Measurements from ENCODE around the gene TERF2IP. TPM values are rescaled to one million over a fixed set of nuclear protein-coding genes. Genes with fewer than 3 reads are reported as not detected.

The TERF2IP gene
- total RNA-seq, 2 donors from 2014 or later = 20.0 to 23.4 TPM

DNA sequence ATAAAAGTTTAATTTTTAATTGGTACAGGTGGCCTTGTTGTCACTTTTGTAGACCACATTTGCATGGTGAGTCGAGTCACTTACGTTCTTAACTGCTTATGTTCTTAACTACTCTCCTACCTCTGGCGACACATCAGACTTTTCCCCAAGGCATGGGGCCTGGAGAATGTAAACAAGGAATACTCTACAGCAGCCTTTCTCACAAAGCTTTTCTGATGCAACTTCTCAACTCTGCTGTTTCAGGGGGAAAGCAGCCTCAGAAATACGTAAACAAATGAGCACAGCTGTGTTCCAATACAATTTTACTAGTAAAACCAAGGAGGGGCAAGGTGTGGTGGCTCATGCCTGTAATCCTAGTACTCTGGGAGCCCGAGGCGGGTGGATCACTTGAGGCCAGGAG is 7.0 kb upstream of the TERF2IP start:
- Mint-ChIP-seq H3K4me1 (peaks cover 6% of the 10 kb centered on the region), H3K9me3 (no peaks in the 10 kb centered on the region), H3K36me3 (ENCODE audit: low read depth) (peaks cover 88% of the 10 kb centered on the region), H3K27ac (no peak overlapping the region), H3K4me3 (no peak overlapping the region), H3K27me3 (ENCODE audit: insufficient read depth) (no peaks in the 10 kb centered on the region)
- H3K27me3 ChIP-seq (ENCODE audit: control insufficient read depth, insufficient read depth, low read length, poor library complexity, severe bottlenecking) = no peaks in the 10 kb centered on the region
- H3K36me3 ChIP-seq (ENCODE audit: control insufficient read depth, insufficient read depth, low read length) = peaks cover 88% of the 10 kb centered on the region
- no peaks in the 10 kb centered on the region for H3K9me3 ChIP-seq (ENCODE audit: control insufficient read depth, low read length)
- H3K27ac ChIP-seq (ENCODE audit: low read depth, low read length) = no peak overlapping the region
- H3K4me3 ChIP-seq (ENCODE audit: low read length) = no peak overlapping the region
- no peak for DNase-seq
- H3K4me1 ChIP-seq (ENCODE audit: control insufficient read depth, insufficient read depth, low read length) = no peaks in the 10 kb centered on the region
- 94 to 96% methylated on average over 4 to 6 of the region's 6 CpGs for WGBS, 2 experiments (ENCODE audit: insufficient coverage in 1 of 2, insufficient read length in 1 of 2)
- TF ChIP-seq, protein P1, sequence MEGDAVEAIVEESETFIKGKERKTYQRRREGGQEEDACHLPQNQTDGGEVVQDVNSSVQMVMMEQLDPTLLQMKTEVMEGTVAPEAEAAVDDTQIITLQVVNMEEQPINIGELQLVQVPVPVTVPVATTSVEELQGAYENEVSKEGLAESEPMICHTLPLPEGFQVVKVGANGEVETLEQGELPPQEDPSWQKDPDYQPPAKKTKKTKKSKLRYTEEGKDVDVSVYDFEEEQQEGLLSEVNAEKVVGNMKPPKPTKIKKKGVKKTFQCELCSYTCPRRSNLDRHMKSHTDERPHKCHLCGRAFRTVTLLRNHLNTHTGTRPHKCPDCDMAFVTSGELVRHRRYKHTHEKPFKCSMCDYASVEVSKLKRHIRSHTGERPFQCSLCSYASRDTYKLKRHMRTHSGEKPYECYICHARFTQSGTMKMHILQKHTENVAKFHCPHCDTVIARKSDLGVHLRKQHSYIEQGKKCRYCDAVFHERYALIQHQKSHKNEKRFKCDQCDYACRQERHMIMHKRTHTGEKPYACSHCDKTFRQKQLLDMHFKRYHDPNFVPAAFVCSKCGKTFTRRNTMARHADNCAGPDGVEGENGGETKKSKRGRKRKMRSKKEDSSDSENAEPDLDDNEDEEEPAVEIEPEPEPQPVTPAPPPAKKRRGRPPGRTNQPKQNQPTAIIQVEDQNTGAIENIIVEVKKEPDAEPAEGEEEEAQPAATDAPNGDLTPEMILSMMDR (conservative IDR thresholded peaks at IDR 0.05) = no peak
- no peak overlapping the region for H3K9ac ChIP-seq (ENCODE audit: extremely low read depth, low read length, poor library complexity, severe bottlenecking)

DNA sequence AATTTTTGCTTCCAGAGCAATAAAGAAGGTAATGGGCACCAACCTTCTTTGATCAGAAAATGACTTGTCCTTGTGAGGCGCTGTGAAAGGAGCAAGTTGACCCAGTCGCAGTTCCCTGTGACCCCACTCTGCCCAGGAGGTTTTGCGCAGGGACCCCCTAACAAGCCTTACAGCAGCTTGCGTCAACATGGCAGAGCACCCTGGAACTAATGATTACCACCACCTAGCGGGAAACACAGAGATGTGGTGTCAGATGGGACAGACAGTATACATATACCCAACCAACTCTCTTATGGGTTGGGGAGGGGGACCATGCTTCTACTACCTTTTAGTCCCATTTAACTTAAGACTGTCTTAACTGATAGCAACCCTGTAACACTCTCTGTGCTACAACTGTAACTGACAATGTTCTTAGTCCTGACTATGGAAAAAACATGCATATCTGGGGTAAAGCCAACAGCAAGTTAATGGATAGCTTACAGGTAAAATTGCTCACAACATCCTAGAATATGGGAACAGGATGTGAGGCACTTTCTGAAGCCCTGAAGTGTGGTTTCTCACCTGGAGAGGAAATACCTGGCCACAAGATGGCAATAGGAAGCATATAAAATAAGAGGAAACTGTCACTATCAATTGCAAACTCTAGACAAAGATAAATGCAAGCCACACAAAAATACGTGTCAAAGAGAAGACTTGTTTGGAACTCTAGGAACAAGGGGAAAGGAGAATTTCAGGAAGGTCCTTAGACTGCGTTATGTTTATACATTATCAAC is 3.1 kb upstream of the TERF2IP start:
- Histone ChIP-seq H3K36me3 (ENCODE audit: control insufficient read depth, insufficient read depth, low read length) (peaks cover 57% of the 10 kb centered on the region), H3K4me3 (ENCODE audit: low read length) (peak overlapping the region; percentile 97), H3K27me3 (ENCODE audit: control insufficient read depth, insufficient read depth, low read length, poor library complexity, severe bottlenecking) (no peaks in the 10 kb centered on the region), H3K9ac (ENCODE audit: extremely low read depth, low read length, poor library complexity, severe bottlenecking) (no peak overlapping the region), H3K4me1 (ENCODE audit: control insufficient read depth, insufficient read depth, low read length) (no peaks in the 10 kb centered on the region), H3K9me3 (ENCODE audit: control insufficient read depth, low read length) (no peaks in the 10 kb centered on the region), H3K27ac (ENCODE audit: low read depth, low read length) (no peak overlapping the region)
- Mint-ChIP-seq H3K27me3 (ENCODE audit: insufficient read depth) (no peaks in the 10 kb centered on the region), H3K4me1 (peaks cover 13% of the 10 kb centered on the region), H3K9me3 (no peaks in the 10 kb centered on the region), H3K4me3 (no peak overlapping the region), H3K36me3 (ENCODE audit: low read depth) (peaks cover 57% of the 10 kb centered on the region), H3K27ac (no peak overlapping the region)
- no peak for DNase-seq
- 93 to 96% methylated on average over 4 to 7 of the region's 7 CpGs for WGBS, 2 experiments (ENCODE audit: insufficient coverage in 1 of 2, insufficient read length in 1 of 2)
- TF ChIP-seq, protein P1 (conservative IDR thresholded peaks at IDR 0.05) = peak; percentile 61

DNA sequence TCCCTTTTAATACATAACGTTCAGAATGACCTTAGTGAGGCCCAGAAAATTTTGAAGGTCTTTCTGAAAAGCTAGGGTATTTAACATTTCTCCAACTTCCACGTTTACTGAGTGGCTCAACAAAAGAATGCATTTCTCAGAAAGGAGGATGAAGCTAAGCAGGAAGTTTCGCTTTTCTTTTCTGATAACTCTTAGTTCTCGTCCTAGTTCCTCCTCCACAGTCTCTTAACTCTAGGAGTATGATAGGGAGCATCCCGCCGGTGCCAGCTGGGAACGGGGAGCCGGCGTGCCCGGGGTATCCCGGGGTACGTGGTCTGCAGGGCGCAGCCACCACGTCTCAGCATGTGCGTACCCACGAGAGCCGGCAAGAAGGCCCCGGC is 471 bp upstream of the TERF2IP start:
- Mint-ChIP-seq H3K27me3 (ENCODE audit: insufficient read depth) (no peaks in the 10 kb centered on the region), H3K4me3 (peak overlapping the region; percentile 98), H3K36me3 (ENCODE audit: low read depth) (peaks cover 35% of the 10 kb centered on the region), H3K27ac (peak overlapping the region; percentile 96), H3K9me3 (no peaks in the 10 kb centered on the region), H3K4me1 (peaks cover 20% of the 10 kb centered on the region)
- no peaks in the 10 kb centered on the region for H3K9me3 ChIP-seq (ENCODE audit: control insufficient read depth, low read length)
- no peaks in the 10 kb centered on the region for H3K4me1 ChIP-seq (ENCODE audit: control insufficient read depth, insufficient read depth, low read length)
- H3K4me3 ChIP-seq (ENCODE audit: low read length) = peak overlapping the region; percentile 97
- H3K36me3 ChIP-seq (ENCODE audit: control insufficient read depth, insufficient read depth, low read length) = peaks cover 43% of the 10 kb centered on the region
- peak overlapping the region; percentile 90 for H3K9ac ChIP-seq (ENCODE audit: extremely low read depth, low read length, poor library complexity, severe bottlenecking)
- TF ChIP-seq, protein P1 (conservative IDR thresholded peaks at IDR 0.05) = no peak
- DNase-seq = no peak
- H3K27ac ChIP-seq (ENCODE audit: low read depth, low read length) = peak overlapping the region; percentile 62
- H3K27me3 ChIP-seq (ENCODE audit: control insufficient read depth, insufficient read depth, low read length, poor library complexity, severe bottlenecking) = no peaks in the 10 kb centered on the region
- 0 to 3% methylated on average over 7 to 18 of the region's 18 CpGs for WGBS, 2 experiments (ENCODE audit: insufficient coverage in 1 of 2, insufficient read length in 1 of 2)

Data from endodermal cell (in vitro differentiated cells).